H7 (cell line): ENCODE results near the gene KCNQ4. TPM values are rescaled to one million over a fixed set of nuclear protein-coding genes. Genes with fewer than 3 reads are reported as not detected.
A peak's percentile ranks its signal among the peaks of the same experiment; 100 is the strongest.

Source experiments
- DNase-seq: peaks from one replicate; pipeline ENCODE4 v3.0.0; 2012
- H3K27me3 ChIP-seq: 2 replicates; pipeline ENCODE4 v1.6.0; 2011; ENCODE audit warnings: mild to moderate bottlenecking, low read length; ENCODE audit not compliant: control insufficient read depth, insufficient read depth
- H3K36me3 ChIP-seq: replicated peaks from 2 replicates; pipeline ENCODE4 v1.5.1; 2011; ENCODE audit warnings: low read length; ENCODE audit not compliant: control insufficient read depth, insufficient read depth
- H3K4me3 ChIP-seq: 2 replicates; pipeline ENCODE4 v1.5.1; 2011; ENCODE audit warnings: low read depth, mild to moderate bottlenecking, control low read depth, low read length, moderate library complexity; ENCODE audit not compliant: insufficient read depth
- total RNA-seq: library from RNA; depleted of rRNA; stranded (reverse); fragments of >200 nt; shearing (Covaris generic); gene quantifications from 2 replicates; pipeline ENCODE4 v1.2.3, GENCODE V29; 2014

KCNQ4 gene
- total RNA-seq, 1 experiment from 2014 or later, result 2.7 TPM

- Histone ChIP-seq H3K36me3 (no peaks in the 10 kb centered on the region), H3K4me3 (no peak overlapping the region), H3K27me3 (peaks cover 46% of the 10 kb centered on the region)
- DNase-seq, result no peak
Measured at GRCh38 chr1:40780678-40781607, 2.6 kb upstream of the KCNQ4 start.

- no peak for DNase-seq
- Histone ChIP-seq H3K4me3 (no peak overlapping the region), H3K27me3 (peaks cover 51% of the 10 kb centered on the region), H3K36me3 (no peaks in the 10 kb centered on the region)
Measured at GRCh38 chr1:40781608-40781971, 2.0 kb upstream of the KCNQ4 start.

GRCh38 chr1:40782371-40782956 is 1.1 kb upstream of the KCNQ4 start:
- H3K36me3 ChIP-seq, result no peaks in the 10 kb centered on the region
- peak overlapping the region; percentile 57 for H3K4me3 ChIP-seq
- peak; percentile 83 for DNase-seq
- peaks cover 51% of the 10 kb centered on the region for H3K27me3 ChIP-seq

GRCh38 chr1:40784141-40784770 is 669 bp downstream of the KCNQ4 start:
- Histone ChIP-seq H3K36me3 (no peaks in the 10 kb centered on the region), H3K4me3 (peak overlapping the region; percentile 57), H3K27me3 (peaks cover 51% of the 10 kb centered on the region)
- peak; percentile 90 for DNase-seq

GRCh38 chr1:40784771-40785151 is 1.2 kb downstream of the KCNQ4 start:
- H3K4me3 ChIP-seq, result no peak overlapping the region; the same call in 1 of the 2 replicates

GRCh38 chr1:40785446-40785845 is 1.9 kb downstream of the KCNQ4 start:
- Histone ChIP-seq H3K36me3 (no peaks in the 10 kb centered on the region), H3K27me3 (peaks cover 51% of the 10 kb centered on the region), H3K4me3 (no peak overlapping the region)
- peak; percentile 32 for DNase-seq

More at GRCh38 chr1:40784771-40785151, 1.2 kb downstream of the KCNQ4 start:
- no peaks in the 10 kb centered on the region for H3K36me3 ChIP-seq
- peaks cover 51% of the 10 kb centered on the region for H3K27me3 ChIP-seq
- no peak for DNase-seq

GRCh38 chr1:40786171-40786994 is 2.8 kb downstream of the KCNQ4 start:
- DNase-seq, result peak; percentile 43
- H3K36me3 ChIP-seq, result no peaks in the 10 kb centered on the region
- H3K4me3 ChIP-seq, result no peak overlapping the region
- peaks cover 43% of the 10 kb centered on the region for H3K27me3 ChIP-seq

- Histone ChIP-seq H3K27me3 (peaks cover 36% of the 10 kb centered on the region), H3K4me3 (no peak overlapping the region), H3K36me3 (no peaks in the 10 kb centered on the region)
- DNase-seq, result peak; percentile 61
Measured at GRCh38 chr1:40786995-40787705, 3.6 kb downstream of the KCNQ4 start.

GRCh38 chr1:40787737-40788560 is 4.4 kb downstream of the KCNQ4 start:
- DNase-seq, result peak; percentile 64
- no peaks in the 10 kb centered on the region for H3K36me3 ChIP-seq
- H3K4me3 ChIP-seq, result no peak overlapping the region
- peaks cover 28% of the 10 kb centered on the region for H3K27me3 ChIP-seq

- H3K27me3 ChIP-seq, result peaks cover 22% of the 10 kb centered on the region
- H3K36me3 ChIP-seq, result no peaks in the 10 kb centered on the region
- DNase-seq, result peak; percentile 41
- no peak overlapping the region for H3K4me3 ChIP-seq
Measured at GRCh38 chr1:40788561-40789341, 5.2 kb downstream of the KCNQ4 start.

- Histone ChIP-seq H3K4me3 (no peak overlapping the region), H3K36me3 (no peaks in the 10 kb centered on the region), H3K27me3 (peaks cover 21% of the 10 kb centered on the region)
- no peak for DNase-seq
Measured at GRCh38 chr1:40789342-40789598, 5.7 kb downstream of the KCNQ4 start.

GRCh38 chr1:40789661-40790430 is 6.3 kb downstream of the KCNQ4 start:
- Histone ChIP-seq H3K4me3 (no peak overlapping the region), H3K27me3 (peaks cover 15% of the 10 kb centered on the region), H3K36me3 (no peaks in the 10 kb centered on the region)
- peak; percentile 40 for DNase-seq
